ENCODE results near the gene TIMM44. TPM values are rescaled to one million over a fixed set of nuclear protein-coding genes. Genes with fewer than 3 reads are reported as not detected.

Gene TIMM44
- total RNA-seq, 1 donor from 2014 or later = 80.7 TPM

GRCh38 chr19:7921967-7922835, 21.3 kb downstream of the TIMM44 start:
- H3K4me1 Mint-ChIP-seq = peaks cover 29% of the 10 kb centered on the region
- no peaks in the 10 kb centered on the region for H3K36me3 Mint-ChIP-seq
- H3K9me3 Mint-ChIP-seq = no peaks in the 10 kb centered on the region
- peaks cover 19% of the 10 kb centered on the region for H3K27me3 Mint-ChIP-seq (ENCODE audit: low read depth)
- DNase-seq (ENCODE audit: low spot score in 2 of 2, unreplicated experiment in 2 of 2) = peak in 1 of 2 experiments; percentile 18
- H3K4me3 Mint-ChIP-seq = peak overlapping the region; percentile 6
- TF ChIP-seq, protein P1, sequence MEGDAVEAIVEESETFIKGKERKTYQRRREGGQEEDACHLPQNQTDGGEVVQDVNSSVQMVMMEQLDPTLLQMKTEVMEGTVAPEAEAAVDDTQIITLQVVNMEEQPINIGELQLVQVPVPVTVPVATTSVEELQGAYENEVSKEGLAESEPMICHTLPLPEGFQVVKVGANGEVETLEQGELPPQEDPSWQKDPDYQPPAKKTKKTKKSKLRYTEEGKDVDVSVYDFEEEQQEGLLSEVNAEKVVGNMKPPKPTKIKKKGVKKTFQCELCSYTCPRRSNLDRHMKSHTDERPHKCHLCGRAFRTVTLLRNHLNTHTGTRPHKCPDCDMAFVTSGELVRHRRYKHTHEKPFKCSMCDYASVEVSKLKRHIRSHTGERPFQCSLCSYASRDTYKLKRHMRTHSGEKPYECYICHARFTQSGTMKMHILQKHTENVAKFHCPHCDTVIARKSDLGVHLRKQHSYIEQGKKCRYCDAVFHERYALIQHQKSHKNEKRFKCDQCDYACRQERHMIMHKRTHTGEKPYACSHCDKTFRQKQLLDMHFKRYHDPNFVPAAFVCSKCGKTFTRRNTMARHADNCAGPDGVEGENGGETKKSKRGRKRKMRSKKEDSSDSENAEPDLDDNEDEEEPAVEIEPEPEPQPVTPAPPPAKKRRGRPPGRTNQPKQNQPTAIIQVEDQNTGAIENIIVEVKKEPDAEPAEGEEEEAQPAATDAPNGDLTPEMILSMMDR (IDR thresholded peaks at IDR 0.05; ENCODE audit: unreplicated experiment) = no peak
- peak overlapping the region; percentile 16 for H3K27ac Mint-ChIP-seq

DNA sequence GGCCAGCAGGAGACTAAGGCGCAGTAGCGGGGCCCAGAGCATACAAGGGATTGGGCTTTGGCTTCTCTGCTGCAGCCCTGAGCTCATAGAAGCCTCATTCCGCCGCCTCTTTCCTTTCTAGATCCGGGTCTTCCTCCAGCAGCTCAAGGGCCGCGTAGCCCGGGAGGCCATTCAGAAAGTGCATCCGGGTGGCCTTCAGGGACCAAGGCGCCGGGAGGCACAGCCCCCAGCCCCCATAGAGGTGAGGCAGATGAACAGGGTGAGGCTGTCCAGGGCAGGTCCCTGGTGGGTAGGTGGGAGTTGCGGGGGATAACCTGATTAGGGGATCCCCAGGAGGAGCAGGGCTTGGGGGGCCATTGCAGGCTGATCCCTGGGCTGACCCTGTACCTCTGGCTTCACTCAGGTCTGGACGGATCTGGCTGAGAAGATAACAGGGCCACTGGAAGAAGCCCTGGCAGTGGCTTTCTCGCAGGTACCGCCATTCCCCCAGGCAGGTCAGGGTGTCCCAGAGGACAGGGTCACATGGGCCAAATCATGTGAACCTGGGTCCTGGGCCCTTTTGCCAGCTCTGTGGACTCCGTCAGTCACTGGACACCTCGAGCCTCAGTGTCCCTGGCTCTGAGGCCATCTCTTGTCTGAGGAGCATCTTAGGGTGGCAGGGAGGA, 22.0 kb downstream of the TIMM44 start:
- TF ChIP-seq, protein P1 (IDR thresholded peaks at IDR 0.05; ENCODE audit: unreplicated experiment) = no peak
- peaks cover 23% of the 10 kb centered on the region for H3K27me3 Mint-ChIP-seq (ENCODE audit: low read depth)
- H3K4me1 Mint-ChIP-seq = peaks cover 29% of the 10 kb centered on the region
- H3K27ac Mint-ChIP-seq = peak overlapping the region; percentile 86
- H3K9me3 Mint-ChIP-seq = no peaks in the 10 kb centered on the region
- peak in 1 of 2 experiments; percentile 17 for DNase-seq (ENCODE audit: low spot score in 2 of 2, unreplicated experiment in 2 of 2)
- no peaks in the 10 kb centered on the region for H3K36me3 Mint-ChIP-seq
- H3K4me3 Mint-ChIP-seq = peak overlapping the region; percentile 67

GRCh38 chr19:7920519-7921301, 22.8 kb downstream of the TIMM44 start:
- Mint-ChIP-seq H3K36me3 (no peaks in the 10 kb centered on the region), H3K27ac (peak overlapping the region; percentile 86), H3K27me3 (ENCODE audit: low read depth) (peaks cover 29% of the 10 kb centered on the region), H3K4me3 (peak overlapping the region; percentile 70), H3K9me3 (no peaks in the 10 kb centered on the region), H3K4me1 (peaks cover 26% of the 10 kb centered on the region)
- TF ChIP-seq, protein P1 (IDR thresholded peaks at IDR 0.05; ENCODE audit: unreplicated experiment) = no peak
- DNase-seq (ENCODE audit: low spot score in 2 of 2, unreplicated experiment in 2 of 2) = peak; percentile 99 to 100

DNA sequence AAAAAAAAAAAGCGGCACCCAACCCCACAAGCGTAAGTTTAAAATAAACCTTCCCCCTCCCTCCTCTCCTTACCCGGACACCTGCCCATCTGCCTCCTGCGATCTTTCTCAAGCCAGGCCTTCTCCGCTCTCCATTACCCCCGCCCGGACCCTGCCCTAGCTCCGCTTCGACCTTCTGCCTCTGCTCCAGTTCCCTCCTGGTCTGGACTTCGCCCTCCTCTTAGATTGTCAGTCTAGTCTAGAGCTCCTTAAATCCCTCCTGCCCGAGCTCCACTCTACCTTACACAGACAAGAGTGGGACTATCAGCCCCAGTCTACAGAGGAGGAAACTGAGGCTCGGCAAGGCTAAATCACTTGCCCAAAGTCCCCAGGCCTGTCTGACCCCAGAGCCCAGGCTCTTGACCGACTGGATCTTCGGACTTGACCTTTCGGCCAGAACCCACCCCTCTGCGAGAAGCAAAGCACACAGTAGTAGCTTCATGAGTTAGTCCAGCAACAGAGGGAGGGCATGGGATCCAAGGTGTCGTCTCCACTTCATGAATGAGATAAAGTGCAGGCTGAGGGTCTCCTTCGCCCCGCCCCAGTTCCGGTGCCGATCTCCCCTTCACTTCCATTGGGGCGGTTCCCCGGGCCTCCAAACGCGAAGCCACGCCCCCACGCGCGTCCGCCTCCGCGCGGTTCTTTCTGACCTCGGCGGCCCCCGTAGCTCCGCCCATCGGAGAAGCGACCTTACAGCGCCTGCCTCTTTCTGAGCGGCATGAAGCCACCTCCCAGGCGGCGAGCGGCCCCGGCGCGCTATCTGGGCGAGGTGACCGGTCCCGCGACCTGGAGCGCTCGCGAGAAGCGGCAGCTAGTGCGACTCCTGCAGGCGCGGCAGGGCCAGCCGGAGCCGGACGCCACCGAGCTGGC, 23.6 kb downstream of the TIMM44 start, which contains the start of gene SNAPC2:
SNAPC2 (plus strand) TSS at position 729 of the 909 bp plus-strand sequence; CDS start at position 758, 29 bp downstream.
- TF ChIP-seq, protein P1 (IDR thresholded peaks at IDR 0.05; ENCODE audit: unreplicated experiment) = peak; percentile 33
- Mint-ChIP-seq H3K36me3 (no peaks in the 10 kb centered on the region), H3K27ac (peak within 1 kb of the TSS; percentile 92), H3K4me1 (peaks cover 28% of the 10 kb centered on the region), H3K9me3 (no peaks in the 10 kb centered on the region), H3K27me3 (ENCODE audit: low read depth) (peaks cover 38% of the 10 kb centered on the region), H3K4me3 (peak within 1 kb of the TSS; percentile 70)
- DNase-seq (ENCODE audit: low spot score in 2 of 2, unreplicated experiment in 2 of 2) = peak; percentile 91 to 93

Data from mesothelial cell of epicardium (in vitro differentiated cells).